Neural cell (in vitro differentiated cells): ENCODE measurements around the gene IL17RC.
"Not testable (repeated sequence)": the region's sequence is repeated elsewhere in the genome, so short reads cannot be mapped to it uniquely, and the experiment has no call there.

Experiments
- CTCF ChIP-seq: fragments of 450-650 bp; IDR thresholded peaks from 2 replicates; pipeline ENCODE4 v1.5.1; 2014; ENCODE audit warnings: antibody characterized with exemption, mild to moderate bottlenecking, moderate library complexity; ENCODE audit not compliant: poor library complexity, severe bottlenecking
- EP300 ChIP-seq: fragments of 450-650 bp; conservative IDR thresholded peaks from 2 replicates; pipeline ENCODE4 v1.6.1; 2014; ENCODE audit warnings: antibody characterized with exemption, mild to moderate bottlenecking, moderate library complexity; ENCODE audit not compliant: poor library complexity, severe bottlenecking
- EZH2 ChIP-seq: fragments of 200-600, 300-800 bp; shearing (Covaris generic), sonication (generic); IDR thresholded peaks from 2 replicates; pipeline ENCODE4 v1.6.1; 2014; ENCODE audit warnings: antibody characterized with exemption, low read length, borderline replicate concordance, mild to moderate bottlenecking; ENCODE audit not compliant: insufficient read depth, poor library complexity, severe bottlenecking
- MXI1 ChIP-seq: fragments of 450-650 bp; conservative IDR thresholded peaks from 2 replicates; pipeline ENCODE4 v1.6.1; 2014; ENCODE audit warnings: antibody characterized with exemption, mild to moderate bottlenecking; ENCODE audit not compliant: poor library complexity, severe bottlenecking
- POLR2AphosphoS5 ChIP-seq: IDR thresholded peaks from 2 replicates; pipeline ENCODE4 v1.6.1; 2012
- RAD21 ChIP-seq: fragments of 450-650 bp; conservative IDR thresholded peaks from 2 replicates; pipeline ENCODE4 v1.6.1; 2014; ENCODE audit warnings: antibody characterized with exemption, mild to moderate bottlenecking, moderate library complexity
- REST ChIP-seq: IDR thresholded peaks from 2 replicates; pipeline ENCODE4 v1.6.1; 2012; ENCODE audit warnings: borderline replicate concordance

GRCh38 chr3:9939906-9940305, 23.0 kb downstream of the IL17RC start:
- TF ChIP-seq EZH2, CTCF, POLR2AphosphoS5, MXI1, REST, RAD21, EP300: not testable (repeated sequence)
